GM12878 (cell line): ENCODE measurements around the gene FCAMR. TPM values are rescaled to one million over a fixed set of nuclear protein-coding genes. Genes with fewer than 3 reads are reported as not detected.
A peak's percentile ranks its signal among the peaks of the same experiment; 100 is the strongest.

Experiments used
- ATAC-seq: fragments of 200-7000 bp; cut with Tn5 transposase; 3 replicates; pipeline ENCODE4 v1.9.1; 2020; ENCODE audit warnings: mild to moderate bottlenecking, moderate library complexity
- BruUV-seq: library from RNA; stranded (reverse); fragments of 400-500 nt; replicated peaks from 2 replicates; lab custom pipeline; 2021; lab: Mats Ljungman, UMichigan
- CTCF ChIA-PET: fragments of 300-600 bp; sonication (Branson Sonifier 250); formaldehyde crosslinking; extraction: SDS; loops from one replicate; lab custom pipeline; 2021; ENCODE audit warnings: inconsistent platforms; lab: Yijun Ruan, JAX
- POLR2A ChIA-PET: fragments of 350-600 bp; formaldehyde crosslinking; extraction: SDS; loops from one replicate; lab custom pipeline; 2021; ENCODE audit warnings: inconsistent platforms; lab: Charles Lee
- RAD21 ChIA-PET: fragments of 300-600 bp; sonication (Branson Sonifier 250); formaldehyde crosslinking; loops from one replicate; lab custom pipeline; 2023; ENCODE audit warnings: antibody characterized with exemption; ENCODE audit not compliant: unreplicated experiment; lab: Charles Lee
- SMC1A ChIA-PET: fragments of 300-600 bp; sonication (Branson Sonifier 250); formaldehyde crosslinking; loops from one replicate; lab custom pipeline; 2023; ENCODE audit not compliant: unreplicated experiment, uncharacterized antibody; lab: Charles Lee
- DNase-seq: peaks from one replicate; pipeline ENCODE4 v3.0.0-alpha.2; 2011; ENCODE audit warnings: low read depth, low spot score
- FAIRE-seq: peaks from 3 replicates; lab custom pipeline; 2011; peaks lifted over from hg19 to GRCh38; lab: Jason Lieb, UNC
- H2AFZ ChIP-seq: 2 replicates; pipeline ENCODE4 v1.6.0; 2011; ENCODE audit warnings: low read depth, low read length, control low read depth; ENCODE audit not compliant: control insufficient read depth
- H3K27ac ChIP-seq: 2 replicates; pipeline ENCODE4 v1.5.1; 2011; ENCODE audit warnings: control low read depth; ENCODE audit not compliant: control insufficient read depth, insufficient read depth
- H3K27me3 ChIP-seq, 2 experiments: replicated peaks in 1 of 2; 2 replicates each; pipeline versions ENCODE4 v1.6.0 to v1.6.1; 2011; ENCODE audit warnings: low read length in 1 of 2; ENCODE audit not compliant: control insufficient read depth in 2 of 2, insufficient read depth in 2 of 2
- H3K36me3 ChIP-seq, 2 experiments: 2 replicates each; pipeline ENCODE4 v1.5.1; 2011; ENCODE audit warnings: low read length in 1 of 2; ENCODE audit not compliant: control insufficient read depth in 2 of 2, insufficient read depth in 2 of 2
- H3K4me1 ChIP-seq: 2 replicates; pipeline ENCODE4 v1.6.1; 2011; ENCODE audit warnings: mild to moderate bottlenecking, low read length, moderate library complexity, mixed read lengths; ENCODE audit not compliant: control insufficient read depth, insufficient read depth
- H3K4me2 ChIP-seq: 2 replicates; pipeline ENCODE4 v1.6.0; 2011; ENCODE audit warnings: control low read depth; ENCODE audit not compliant: control insufficient read depth, insufficient read depth
- H3K4me3 ChIP-seq: fragments of 200-600 bp; sonication (generic); 2 replicates; pipeline ENCODE4 v1.5.1; 2016
- H3K79me2 ChIP-seq: 2 replicates; pipeline ENCODE4 v1.6.0; 2011; ENCODE audit warnings: low read length; ENCODE audit not compliant: control insufficient read depth, insufficient read depth
- H3K9ac ChIP-seq: 2 replicates; pipeline ENCODE4 v1.8.0; 2011; ENCODE audit warnings: low read length, control low read depth, mixed read lengths; ENCODE audit not compliant: control insufficient read depth, insufficient read depth
- H3K9me3 ChIP-seq: replicated peaks from 3 replicates; pipeline ENCODE4 v1.5.1; 2011; ENCODE audit warnings: mild to moderate bottlenecking, low read length; ENCODE audit not compliant: control insufficient read depth, insufficient read depth
- H4K20me1 ChIP-seq: 2 replicates; pipeline ENCODE4 v1.6.0; 2011; ENCODE audit not compliant: control insufficient read depth, insufficient read depth
- BRCA1 ChIP-seq: IDR thresholded peaks from 2 replicates; pipeline ENCODE4 v1.6.1; 2011; ENCODE audit warnings: low read depth, low read length, improper control_type of control experiment
- CHD1 ChIP-seq: IDR thresholded peaks from 2 replicates; pipeline ENCODE4 v1.6.1; 2012; ENCODE audit warnings: low read depth, low read length, improper control_type of control experiment
- HDAC2 ChIP-seq: fragments of 200-600 bp; sonication (generic); IDR thresholded peaks from 2 replicates; pipeline ENCODE4 v1.6.1; 2017
- MTA3 ChIP-seq: IDR thresholded peaks from 2 replicates; pipeline ENCODE4 v1.6.1; 2012; ENCODE audit warnings: low read length, inconsistent platforms, borderline replicate concordance
- NFYA ChIP-seq: IDR thresholded peaks from 2 replicates; pipeline ENCODE4 v1.6.1; 2011; ENCODE audit warnings: low read depth, mild to moderate bottlenecking, low read length, improper control_type of control experiment, borderline replicate concordance
- SMAD1 ChIP-seq: fragments of 450-650 bp; IDR thresholded peaks from 2 replicates; pipeline ENCODE4 v1.6.1; 2018; ENCODE audit warnings: mild to moderate bottlenecking, low read depth; ENCODE audit not compliant: partially characterized antibody
- SMAD5 ChIP-seq: IDR thresholded peaks from 2 replicates; pipeline ENCODE4 v1.6.1; 2016; ENCODE audit warnings: antibody characterized with exemption, low read depth
- SPI1 ChIP-seq: IDR thresholded peaks from 2 replicates; pipeline ENCODE4 v1.6.1; 2011; ENCODE audit warnings: low read depth, mild to moderate bottlenecking, low read length, moderate library complexity, borderline replicate concordance; ENCODE audit not compliant: insufficient read depth
- ZBED1 ChIP-seq: IDR thresholded peaks from 2 replicates; pipeline ENCODE4 v1.6.1; 2016; ENCODE audit warnings: borderline replicate concordance
- ZNF384 ChIP-seq: IDR thresholded peaks from 2 replicates; pipeline ENCODE4 v1.6.1; 2012; ENCODE audit warnings: low read depth, mild to moderate bottlenecking, low read length, improper control_type of control experiment, borderline replicate concordance
- WGBS: methylation state at CpG from one replicate; pipeline ENCODE4 v1.1.6; 2016; ENCODE audit warnings: low lambda C conversion rate; ENCODE audit not compliant: insufficient replicate concordance, insufficient coverage; ENCODE audit errors: missing lambda C conversion rate; 5-methylcytosine and 5-hydroxymethylcytosine counted together
- in situ Hi-C: fragments of 300-500 bp; cut with MboI; formaldehyde crosslinking; loops from 9 replicates; pipeline ENCODE4 v1.14.3; 2018; ENCODE audit warnings: mixed read lengths
- intact Hi-C: fragments of 100-400 bp; cut with micrococcal nuclease; formaldehyde crosslinking; loops from one replicate; pipeline ENCODE4 v1.14.2; 2022; ENCODE audit not compliant: unreplicated experiment
- polyA plus RNA-seq, 11 experiments: library from polyadenylated mRNA; depleted of rRNA in 4 of 11; unstranded in 6 of 11; stranded (reverse) in 5 of 11; fragments of >200 nt; fragmentation: Nextera tagmentation in 4 of 11; fragmentation: Illumina TruSeq in 1 of 11; extraction: Ambion mirVana in 4 of 11; extraction: Trizol in 1 of 11; gene quantifications; 1 replicate in 1 of 11; 2 replicates in 10 of 11; pipeline versions ENCODE4 v1.2.1 to v1.2.3, GENCODE V29; 2011 to 2016; ENCODE audit warnings: inconsistent platforms in 2 of 11, missing spikeins in 2 of 11, low read depth in 1 of 11
- total RNA-seq, 4 experiments: library from RNA; depleted of rRNA in 3 of 4; stranded (reverse); fragments of >200 nt in 3 of 4; fragmentation: Illumina TruSeq in 1 of 4; extraction: Trizol in 1 of 4; gene quantifications; 2 replicates each; pipeline versions ENCODE4 v1.2.1 to v1.2.3, GENCODE V29; 2013 to 2021
- TF ChIP-seq, protein P1 (sequence below): IDR thresholded peaks from 2 replicates; pipeline ENCODE4 v1.6.1; 2012; ENCODE audit warnings: low read depth, low read length, improper control_type of control experiment

Gene FCAMR
- total and polyA plus RNA-seq, 10 of the 15 experiments (the other 5 are each of a cell fraction or from before 2014, with no cell fraction given): 0.04 to 0.15 (median 0.06) TPM; not detected in 3

GRCh38 chr1:206953626-206954025 is 16.6 kb downstream of the FCAMR start:
- ChIA-PET CTCF (interaction anchor here (0.8 to 9.4 kb wide), 10 partner anchors 15 to 229 kb away, joined by 3 to 61 read pairs (median 6); partner anchors contain the start of gene FCAMR), POLR2A (interaction anchor here (1.2 to 2.3 kb wide), 4 partner anchors 12 to 31 kb away, joined by 5 to 13 read pairs (median 6); partner anchors contain the start of gene FCMR), RAD21 (interaction anchor here (1.1 to 2.5 kb wide), 3 partner anchors 14 to 26 kb away, joined by 3 to 17 read pairs (median 3); no protein-coding TSS in a partner anchor), SMC1A (interaction anchor here (0.7 to 2.4 kb wide), 7 partner anchors 18 to 29 kb away, joined by 3 to 15 read pairs (median 5); no protein-coding TSS in a partner anchor)
- H3K27me3 ChIP-seq: no peaks in the 10 kb centered on the region
- no peaks in the 10 kb centered on the region for H3K79me2 ChIP-seq
- no peak for FAIRE-seq
- no TSS peak for BruUV-seq
- DNase-seq: no peak
- 100% methylated on average over 2 of the region's 2 CpGs for WGBS
- H4K20me1 ChIP-seq: no peaks in the 10 kb centered on the region
- no peak overlapping the region for H3K4me3 ChIP-seq
- no peaks in the 10 kb centered on the region for H3K36me3 ChIP-seq
- TF ChIP-seq SMAD1: no peak
- no peak for TF ChIP-seq HDAC2
- no peak for TF ChIP-seq CHD1
- no peak for TF ChIP-seq ZBED1
- TF ChIP-seq, protein P1, sequence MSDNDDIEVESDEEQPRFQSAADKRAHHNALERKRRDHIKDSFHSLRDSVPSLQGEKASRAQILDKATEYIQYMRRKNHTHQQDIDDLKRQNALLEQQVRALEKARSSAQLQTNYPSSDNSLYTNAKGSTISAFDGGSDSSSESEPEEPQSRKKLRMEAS: no peak
- TF ChIP-seq NFYA: no peak
- TF ChIP-seq ZNF384: no peak
- TF ChIP-seq BRCA1: no peak
- TF ChIP-seq SMAD5: no peak
- TF ChIP-seq SPI1: no peak
- no peak for TF ChIP-seq MTA3
- H3K27ac ChIP-seq: peak overlapping the region; percentile 25; the same call in 1 of the 2 replicates
- no peak overlapping the region for H3K4me2 ChIP-seq
- H3K9me3 ChIP-seq: peaks cover 4% of the 10 kb centered on the region; the same call in 2 of the 3 replicates
- intact Hi-C loops (no loop called here), in situ Hi-C loops (no loop called here)
- no peak overlapping the region for H2AFZ ChIP-seq
- H3K4me1 ChIP-seq: peaks cover 52% of the 10 kb centered on the region
- no peak for ATAC-seq
- H3K9ac ChIP-seq: no peak overlapping the region
